GM18526 (cell line): ENCODE results near the gene TREM2.

Experiments used
- POLR2A ChIP-seq: IDR thresholded peaks from 3 replicates; pipeline ENCODE4 v1.6.1; 2011; ENCODE audit not compliant: insufficient read length; ENCODE audit errors: extremely low read depth

TREM2 gene

DNA sequence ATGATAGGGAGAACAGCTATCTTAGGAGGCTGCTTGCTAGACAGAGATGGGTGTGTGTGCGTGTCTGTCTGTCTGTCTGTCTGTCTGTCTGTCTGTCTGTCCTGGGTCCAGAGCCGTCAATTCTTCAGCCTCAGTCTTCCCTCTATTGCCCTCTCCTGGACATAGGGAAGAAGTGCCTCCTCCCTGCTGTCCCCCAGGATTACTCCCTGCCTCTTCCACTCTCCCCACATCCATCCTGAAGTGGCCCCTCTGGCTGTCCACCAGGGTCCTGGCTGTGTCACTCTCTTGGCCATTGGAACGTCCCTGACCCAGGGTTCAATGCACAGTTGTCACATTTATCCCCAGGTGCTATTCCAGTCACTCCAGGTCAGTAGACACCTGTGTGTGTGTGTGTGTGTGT lies 27.9 kb upstream of the TREM2 start:
- TF ChIP-seq POLR2A = no peak

DNA sequence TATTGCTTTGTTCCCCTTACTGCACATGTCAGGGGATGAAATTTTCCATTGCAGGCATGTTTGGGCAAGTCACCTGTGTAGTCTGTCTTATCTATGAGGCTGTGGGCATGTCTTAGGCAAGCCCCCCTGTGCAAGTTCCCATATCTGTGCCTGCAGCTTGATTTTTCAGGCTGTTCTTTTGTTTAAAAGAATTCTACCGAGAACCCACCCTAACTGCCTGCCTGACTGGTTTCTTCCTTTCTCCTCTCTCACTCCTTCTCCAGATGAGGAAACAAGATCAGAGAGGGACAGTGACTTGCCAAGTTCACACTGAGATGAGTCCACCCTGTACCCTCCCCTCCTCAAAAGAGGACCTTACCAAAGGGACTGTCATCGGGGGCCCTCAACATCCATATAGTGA lies 27.1 kb upstream of the TREM2 start:
- no peak for TF ChIP-seq POLR2A

DNA sequence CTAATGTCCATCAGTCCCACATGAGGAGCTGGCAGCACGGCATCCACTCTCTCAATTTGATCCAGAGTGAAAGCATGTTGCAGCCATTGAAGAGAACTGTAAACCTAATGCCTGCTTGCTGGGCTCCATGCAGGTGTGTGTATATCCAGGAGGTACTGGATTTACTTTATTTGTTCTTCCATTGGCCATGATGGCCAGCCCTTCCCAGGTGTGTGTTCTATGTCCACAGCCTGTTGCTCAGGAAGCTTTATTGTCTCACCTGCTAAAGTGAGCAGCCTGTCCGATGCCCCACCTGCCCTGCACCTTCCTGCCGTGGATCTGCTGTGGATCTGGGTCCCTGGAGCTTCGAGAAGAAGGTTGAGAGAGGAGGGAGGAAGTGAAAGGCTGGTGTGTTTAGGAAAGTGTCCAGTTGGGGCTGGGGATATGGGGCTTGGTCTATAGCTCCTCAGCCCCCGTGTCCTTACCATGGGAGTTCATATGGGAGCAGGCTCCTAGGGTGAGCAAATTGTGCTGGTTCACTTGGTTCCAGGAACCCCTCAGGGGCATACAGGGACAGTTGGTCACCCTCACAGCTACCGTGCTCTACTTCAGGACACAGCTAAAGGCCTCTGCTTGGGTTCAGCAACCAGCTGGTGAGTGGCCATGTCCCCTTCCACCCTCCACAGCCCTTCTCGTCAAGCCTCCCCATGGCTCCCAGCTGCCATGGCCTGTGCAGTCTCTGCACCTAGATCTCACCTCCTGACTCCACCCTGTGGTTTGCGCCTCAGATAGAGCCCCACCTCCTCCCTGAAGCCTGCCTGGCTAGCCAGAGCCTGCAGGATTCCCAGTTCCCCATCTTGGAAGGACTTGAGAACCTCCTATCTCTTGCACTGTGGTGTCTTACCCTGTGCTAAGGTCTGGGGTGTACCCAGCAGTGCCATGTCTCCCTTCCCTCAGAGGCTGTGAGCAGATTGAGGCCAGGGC lies 25.3 kb upstream of the TREM2 start:
- no peak for TF ChIP-seq POLR2A

DNA sequence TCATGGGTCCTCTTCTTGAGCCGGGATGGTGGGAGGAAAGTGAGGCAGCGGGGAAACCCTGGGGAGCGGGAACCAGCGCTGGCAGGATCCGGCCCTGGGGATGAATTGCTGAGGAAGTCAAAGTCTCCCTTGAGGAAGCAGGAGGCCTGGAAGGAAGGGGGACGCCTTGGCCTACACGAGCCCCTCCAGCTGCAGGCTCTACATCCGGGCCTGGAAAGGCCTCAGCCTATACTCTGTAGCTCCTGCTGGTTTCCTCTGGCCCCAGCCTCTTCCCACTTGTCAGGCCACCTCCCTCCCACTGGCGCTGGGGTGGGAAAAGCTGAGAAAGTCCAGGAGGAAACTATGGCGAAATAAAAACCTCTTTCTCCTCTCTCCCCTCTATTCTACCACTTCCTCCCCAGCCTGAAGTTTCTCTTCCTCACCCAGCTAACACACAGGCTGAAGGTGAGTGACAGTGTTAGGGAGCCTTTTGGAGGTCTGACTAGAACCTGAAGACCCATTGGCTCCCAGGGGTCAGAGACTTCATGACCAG lies 23.2 kb upstream of the TREM2 start:
- TF ChIP-seq POLR2A = no peak

DNA sequence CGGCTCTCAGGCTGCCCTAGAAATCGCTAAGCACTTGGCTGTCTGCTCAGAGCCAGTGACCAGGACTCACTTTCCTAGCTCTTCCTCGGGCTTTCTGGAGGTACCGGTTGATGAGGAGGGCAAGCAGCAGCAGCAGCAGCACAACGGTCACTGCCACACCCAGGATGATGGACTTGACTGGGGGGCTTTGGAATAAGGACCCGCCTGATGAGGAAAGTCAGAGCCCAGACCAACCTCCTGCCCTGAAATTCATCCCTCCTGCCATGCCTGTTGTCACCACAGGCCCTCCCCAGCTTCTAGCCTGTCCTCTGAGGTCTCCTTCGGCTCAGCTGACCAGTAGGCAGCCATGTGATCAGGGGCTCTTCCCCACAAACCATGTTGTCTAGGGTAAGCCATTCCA lies 21.8 kb upstream of the TREM2 start:
- TF ChIP-seq POLR2A = no peak

DNA sequence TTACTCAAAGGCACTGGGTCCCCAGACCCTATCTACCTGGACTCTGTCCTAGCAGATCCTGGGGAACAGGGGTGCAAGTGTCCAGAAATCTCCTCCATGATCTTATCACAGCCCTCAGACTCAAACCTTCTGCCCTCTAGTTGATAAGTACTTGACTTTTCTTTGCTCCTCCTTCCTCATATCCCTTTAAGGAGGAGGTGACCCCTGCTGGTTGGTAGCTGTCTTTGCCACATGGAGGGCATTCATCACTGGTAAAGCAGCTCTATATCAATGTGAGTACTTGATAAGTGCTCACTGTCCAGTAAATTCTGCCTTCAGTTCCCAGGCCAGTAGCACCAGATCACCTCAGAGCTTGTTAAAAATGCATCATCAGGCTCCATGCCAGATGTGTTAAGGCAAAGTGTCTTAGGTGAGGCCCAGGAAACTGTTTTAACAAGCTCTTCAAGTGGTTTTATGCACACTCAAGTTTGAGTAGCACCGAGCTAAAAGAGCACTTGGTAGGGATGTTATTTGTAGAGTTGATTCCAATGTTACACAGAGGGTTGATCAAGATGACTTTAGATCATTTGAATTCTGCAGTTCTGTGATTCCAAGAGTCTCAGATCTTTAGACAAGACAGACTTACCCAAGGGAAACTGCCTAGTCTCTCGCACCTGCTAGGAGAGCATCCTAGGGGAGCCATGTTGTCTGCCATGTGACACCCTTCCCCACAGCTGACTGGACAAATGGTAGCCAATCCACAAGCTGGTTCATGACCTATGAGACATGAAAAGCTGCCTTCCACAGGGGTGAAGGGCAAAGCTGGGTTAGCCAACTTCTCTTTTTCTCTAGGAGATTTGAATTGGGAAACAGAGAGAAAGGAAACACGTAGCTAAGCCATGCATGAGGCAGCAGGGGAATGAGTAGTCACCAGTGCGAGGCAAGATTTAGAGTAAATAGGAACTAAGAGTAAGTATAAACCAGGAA lies 19.4 kb upstream of the TREM2 start:
- TF ChIP-seq POLR2A = no peak

DNA sequence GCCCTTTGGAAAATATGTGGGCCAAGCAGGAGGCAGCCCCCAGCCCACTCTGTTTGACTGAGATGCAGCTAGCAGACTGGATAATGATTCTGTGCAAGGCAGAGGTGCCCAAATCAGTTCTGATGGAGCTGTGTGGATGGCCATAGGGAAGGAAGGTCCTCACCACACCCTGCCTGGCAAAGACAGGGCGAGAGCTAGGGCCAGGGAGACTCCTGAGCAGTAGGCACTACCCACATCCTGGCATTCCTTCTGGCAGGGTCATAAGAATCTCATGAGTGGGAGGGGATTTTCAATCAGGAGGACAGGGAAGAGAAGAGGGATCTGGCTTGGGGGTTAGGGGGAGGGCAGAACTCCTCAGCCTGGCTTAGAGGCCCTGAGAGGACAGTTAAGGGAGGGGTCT lies 18.6 kb upstream of the TREM2 start:
- TF ChIP-seq POLR2A = no peak

DNA sequence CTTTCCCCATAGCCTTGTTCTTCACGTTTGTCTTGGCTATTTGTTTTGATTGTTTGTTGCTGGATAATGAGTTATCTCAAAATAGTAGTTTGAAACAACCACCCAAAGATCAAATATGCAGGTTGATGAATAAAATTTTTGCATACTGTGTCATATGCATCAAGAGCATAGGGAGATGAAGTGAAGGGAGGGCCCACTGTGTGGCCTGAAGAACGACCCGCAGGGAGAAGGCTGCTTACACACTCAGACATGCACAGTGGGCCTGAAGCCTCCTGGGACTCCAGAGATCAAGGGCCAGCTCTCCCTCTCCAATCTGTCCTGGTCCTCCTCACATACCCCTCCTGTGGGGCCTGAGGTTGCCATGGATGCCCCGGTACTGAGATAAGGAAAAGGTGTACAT lies 16.2 kb upstream of the TREM2 start:
- TF ChIP-seq POLR2A = no peak

DNA sequence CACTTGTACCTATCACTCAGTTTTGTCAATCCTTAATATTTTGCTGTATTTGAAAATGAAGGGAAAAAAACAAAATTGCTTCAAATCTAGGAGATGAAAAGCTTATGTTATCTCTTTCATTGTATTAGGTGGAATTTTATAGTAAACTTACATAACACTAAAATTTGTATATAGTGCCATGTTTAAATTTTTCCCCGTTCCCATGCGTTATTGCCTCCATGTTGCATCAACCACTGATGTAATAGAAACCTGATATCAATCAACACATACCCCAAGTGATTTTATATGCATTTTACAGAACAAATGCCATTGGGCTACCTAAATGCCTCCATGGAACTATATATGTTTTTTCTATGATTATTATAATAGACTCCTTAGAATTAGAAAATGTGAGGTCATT lies 14.8 kb upstream of the TREM2 start:
- TF ChIP-seq POLR2A = no peak

DNA sequence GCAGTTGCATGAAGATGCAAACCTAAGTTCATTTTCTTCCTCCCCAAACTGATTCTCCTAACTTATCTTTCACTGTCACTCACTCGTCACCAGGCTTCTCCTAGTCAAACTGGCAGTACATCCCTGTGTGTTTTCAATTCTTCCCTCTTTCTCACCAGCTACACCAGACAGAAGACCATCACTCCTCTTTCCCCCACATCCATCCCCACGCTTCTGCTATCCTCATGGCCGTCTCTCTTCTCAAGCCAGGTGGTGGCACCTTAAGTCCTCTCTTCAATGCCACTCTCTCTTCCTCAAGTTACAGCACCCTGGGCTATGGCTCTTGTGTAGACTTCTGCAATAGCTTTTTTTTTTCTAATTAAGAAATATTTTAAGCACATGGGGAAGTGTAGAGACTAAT lies 14.4 kb upstream of the TREM2 start:
- TF ChIP-seq POLR2A = no peak

DNA sequence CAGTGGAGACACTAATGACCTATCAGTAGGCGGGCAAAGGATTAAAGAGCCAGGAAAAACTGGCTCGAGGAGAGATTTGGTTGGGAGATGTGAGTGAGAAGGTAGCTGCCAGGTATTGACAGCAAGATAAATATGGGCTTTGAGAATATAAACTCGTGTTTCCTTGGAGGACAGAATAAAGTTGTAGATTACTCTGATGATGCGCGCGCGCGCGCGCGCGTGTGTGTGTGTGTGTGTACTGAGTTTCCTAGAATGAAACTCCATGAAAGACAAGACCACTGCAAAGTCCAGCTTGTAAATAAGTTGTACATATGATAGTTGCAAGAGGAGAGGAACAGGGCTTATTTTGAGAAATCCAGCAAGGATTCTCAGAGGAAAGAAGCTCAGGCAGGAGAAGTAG lies 13.3 kb upstream of the TREM2 start:
- TF ChIP-seq POLR2A = no peak

DNA sequence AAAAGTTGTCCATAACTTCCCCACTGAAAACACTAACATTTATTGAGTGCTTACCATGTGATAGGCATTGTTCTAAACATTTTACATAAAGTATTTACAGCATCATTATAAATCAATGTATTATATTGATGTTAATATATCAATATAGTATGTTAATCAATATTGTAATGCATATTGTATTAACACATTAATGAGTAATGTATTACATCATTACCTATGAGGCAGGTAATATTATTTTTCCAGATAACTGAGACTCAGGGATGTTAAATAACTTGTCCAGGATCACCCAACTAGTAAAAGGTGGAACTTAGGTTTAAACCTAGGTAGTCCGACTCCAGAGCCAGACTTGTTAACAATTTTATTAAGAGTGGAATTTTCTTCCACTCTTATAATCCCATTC lies 12.2 kb upstream of the TREM2 start:
- no peak for TF ChIP-seq POLR2A

DNA sequence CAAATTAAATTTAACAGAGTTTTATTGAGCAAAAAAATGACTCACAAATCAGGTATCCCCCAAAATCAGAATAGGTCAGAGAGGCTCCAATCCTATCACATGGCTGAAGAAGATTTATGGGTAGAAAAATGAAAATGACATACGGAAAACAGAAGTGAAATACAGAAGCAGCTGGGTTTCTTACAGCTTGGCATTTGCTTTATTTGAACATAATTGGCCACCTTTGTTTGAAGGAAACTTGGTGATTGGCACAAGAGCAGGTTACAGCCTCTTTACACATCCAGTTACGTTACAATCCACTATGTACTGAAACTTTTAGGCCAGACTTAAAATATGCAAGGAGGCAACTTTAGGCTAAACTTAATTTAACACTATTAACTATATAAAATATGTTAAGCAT lies 11.7 kb upstream of the TREM2 start:
- no peak for TF ChIP-seq POLR2A

DNA sequence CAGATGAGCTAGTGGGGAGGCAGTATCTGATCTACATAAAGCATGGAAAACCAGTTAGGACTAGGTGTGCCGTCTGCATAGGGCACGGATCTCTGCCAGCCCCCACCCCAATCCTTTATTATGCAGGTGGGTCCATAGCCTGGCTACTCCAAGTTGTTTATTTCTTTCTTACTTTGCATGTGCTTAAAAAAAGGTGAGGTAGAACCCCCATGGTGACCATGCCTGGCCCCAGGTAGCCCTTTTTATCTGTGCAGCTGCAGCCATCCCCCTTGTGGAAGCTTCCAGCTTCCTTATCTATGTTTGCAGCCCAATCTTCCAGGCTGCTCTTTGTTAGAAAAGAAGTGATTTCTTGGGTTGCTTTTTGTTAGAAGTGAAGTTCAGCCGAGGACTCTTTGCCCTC lies 9.0 kb upstream of the TREM2 start:
- no peak for TF ChIP-seq POLR2A

DNA sequence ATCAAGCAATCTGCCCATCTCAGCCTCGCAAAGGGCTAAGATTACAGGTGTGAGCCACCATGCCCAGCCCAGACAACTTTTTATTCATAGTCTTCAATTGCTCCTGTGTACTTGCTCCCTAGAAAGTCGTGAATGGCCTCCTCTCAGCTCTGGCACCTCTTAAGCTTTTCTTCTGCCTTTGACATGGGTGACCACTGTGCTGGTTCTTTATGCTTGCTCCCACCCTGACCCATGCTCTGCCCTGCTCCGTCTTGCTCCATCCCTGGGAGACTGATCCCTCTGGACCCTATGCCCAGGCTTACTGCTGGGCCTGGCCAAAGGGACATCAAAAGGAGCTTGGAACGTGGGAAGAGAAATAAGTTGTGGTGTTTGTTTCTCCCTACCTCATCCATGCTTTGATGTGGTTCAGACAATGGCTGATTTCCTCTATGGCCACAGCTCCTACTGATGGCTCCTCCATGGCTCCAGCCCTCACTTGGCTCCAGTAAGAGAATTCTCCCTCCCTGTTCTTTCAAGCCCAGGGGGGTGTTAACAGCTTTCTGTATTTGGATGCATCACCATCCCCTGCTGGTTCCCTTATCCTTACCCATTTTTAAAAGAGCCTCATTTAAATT lies 7.7 kb upstream of the TREM2 start:
- TF ChIP-seq POLR2A = no peak
